Measurements from ENCODE around the gene EPHA8. TPM values are rescaled to one million over a fixed set of nuclear protein-coding genes. Genes with fewer than 3 reads are reported as not detected.

Gene EPHA8
- total and polyA plus RNA-seq, 2 donors (not counting 1 experiment from before 2014, with no cell fraction given) = not detected

DNA sequence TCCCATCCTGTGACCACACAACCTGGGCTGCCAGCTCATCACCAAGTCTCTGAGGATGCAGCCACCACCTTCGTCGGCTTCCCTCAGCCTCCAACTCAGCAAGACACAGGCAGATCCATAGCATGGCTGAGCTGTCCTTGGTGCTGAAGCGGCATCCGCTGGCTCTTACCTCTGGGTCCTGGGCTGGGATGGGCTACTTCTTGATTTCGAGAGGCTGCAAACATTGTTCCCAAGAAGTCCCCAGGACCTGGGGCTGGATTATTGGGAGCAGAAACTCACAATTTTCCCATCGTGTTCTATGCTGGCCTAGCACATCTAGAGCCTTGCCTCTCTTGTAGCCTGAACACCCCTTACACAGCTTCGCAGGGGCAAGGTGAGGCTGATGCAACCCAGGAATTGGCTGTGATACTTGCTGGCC is 48.2 kb downstream of the EPHA8 start:
- ChIA-PET CTCF (no interaction called here), POLR2A (no interaction called here)
- no peaks in the 10 kb centered on the region for H3K79me2 ChIP-seq (ENCODE audit: control insufficient read depth, insufficient read depth, low read length)
- H3K4me2 ChIP-seq (replicated peaks; ENCODE audit: low read depth, low read length, poor library complexity, severe bottlenecking) = no peak overlapping the region
- H3K4me1 ChIP-seq (ENCODE audit: control insufficient read depth in 2 of 2, insufficient read depth in 2 of 2, low read length in 2 of 2) = no peaks in the 10 kb centered on the region
- peaks cover 0 to 10% (median 0%) of the 10 kb centered on the region in 4 experiments for H3K27me3 ChIP-seq (replicated peaks in 1 of 4; ENCODE audit: control extremely low read depth in 1 of 4, control insufficient read depth in 3 of 4, insufficient read depth in 4 of 4, low read length in 3 of 4)
- WGBS (ENCODE audit: insufficient coverage) = 15% methylated on average over 6 of the region's 7 CpGs
- Mint-ChIP-seq H3K4me3 (no peak overlapping the region), H3K4me1 (no peaks in the 10 kb centered on the region), H3K9me3 (ENCODE audit: insufficient read depth) (no peaks in the 10 kb centered on the region), H3K27ac (no peak overlapping the region), H3K27me3 (peaks cover 56% of the 10 kb centered on the region)
- no peak overlapping the region for H3K9ac ChIP-seq (ENCODE audit: low read length)
- DNase-seq (no peak), ATAC-seq (ENCODE audit: low read depth) (no peak)
- no peak overlapping the region for H3K27ac ChIP-seq (ENCODE audit: low read length in 2 of 2)
- no peaks in the 10 kb centered on the region for H3K36me3 ChIP-seq (replicated peaks in 1 of 2; ENCODE audit: control extremely low read depth in 1 of 2, control insufficient read depth in 1 of 2, extremely low read depth in 1 of 2, insufficient read depth in 2 of 2, low read length in 1 of 2)
- H3K9me3 ChIP-seq (ENCODE audit: control extremely low read depth in 1 of 3, control insufficient read depth in 2 of 3, insufficient read depth in 1 of 3, low read length in 2 of 3) = peaks cover 0 to 5% (median 0%) of the 10 kb centered on the region in 3 donors
- no peak overlapping the region for H2AFZ ChIP-seq (ENCODE audit: insufficient read depth, low read depth, low read length, poor library complexity, severe bottlenecking)
- H3K4me3 ChIP-seq (ENCODE audit: control extremely low read depth in 1 of 5, extremely low read depth in 1 of 5, insufficient read depth in 1 of 5, low read depth in 2 of 5, low read length in 4 of 5) = no peak overlapping the region
- H4K20me1 ChIP-seq (ENCODE audit: control insufficient read depth, insufficient read depth, low read length, poor library complexity, severe bottlenecking) = no peaks in the 10 kb centered on the region
- intact Hi-C loops (cut with micrococcal nuclease) = no loop called here
- TF ChIP-seq, protein P1, sequence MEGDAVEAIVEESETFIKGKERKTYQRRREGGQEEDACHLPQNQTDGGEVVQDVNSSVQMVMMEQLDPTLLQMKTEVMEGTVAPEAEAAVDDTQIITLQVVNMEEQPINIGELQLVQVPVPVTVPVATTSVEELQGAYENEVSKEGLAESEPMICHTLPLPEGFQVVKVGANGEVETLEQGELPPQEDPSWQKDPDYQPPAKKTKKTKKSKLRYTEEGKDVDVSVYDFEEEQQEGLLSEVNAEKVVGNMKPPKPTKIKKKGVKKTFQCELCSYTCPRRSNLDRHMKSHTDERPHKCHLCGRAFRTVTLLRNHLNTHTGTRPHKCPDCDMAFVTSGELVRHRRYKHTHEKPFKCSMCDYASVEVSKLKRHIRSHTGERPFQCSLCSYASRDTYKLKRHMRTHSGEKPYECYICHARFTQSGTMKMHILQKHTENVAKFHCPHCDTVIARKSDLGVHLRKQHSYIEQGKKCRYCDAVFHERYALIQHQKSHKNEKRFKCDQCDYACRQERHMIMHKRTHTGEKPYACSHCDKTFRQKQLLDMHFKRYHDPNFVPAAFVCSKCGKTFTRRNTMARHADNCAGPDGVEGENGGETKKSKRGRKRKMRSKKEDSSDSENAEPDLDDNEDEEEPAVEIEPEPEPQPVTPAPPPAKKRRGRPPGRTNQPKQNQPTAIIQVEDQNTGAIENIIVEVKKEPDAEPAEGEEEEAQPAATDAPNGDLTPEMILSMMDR (IDR thresholded peaks at IDR 0.05) = no peak
- TF ChIP-seq EZH2 (IDR thresholded peaks at IDR 0.05; ENCODE audit: borderline replicate concordance, insufficient read depth, low read depth, low read length, poor library complexity, severe bottlenecking) = no peak

- no peaks in the 10 kb centered on the region for H3K79me2 ChIP-seq (ENCODE audit: control insufficient read depth, insufficient read depth, low read length)
- intact Hi-C loops (cut with micrococcal nuclease) = no loop called here
- H3K27ac ChIP-seq (ENCODE audit: low read length in 2 of 2) = no peak overlapping the region
- H3K4me3 Mint-ChIP-seq = no peak overlapping the region
- no peak overlapping the region for H2AFZ ChIP-seq (ENCODE audit: insufficient read depth, low read depth, low read length, poor library complexity, severe bottlenecking)
- H3K4me2 ChIP-seq (replicated peaks; ENCODE audit: low read depth, low read length, poor library complexity, severe bottlenecking) = no peak overlapping the region
- no peaks in the 10 kb centered on the region for H3K4me1 ChIP-seq (ENCODE audit: control insufficient read depth in 2 of 2, insufficient read depth in 2 of 2, low read length in 2 of 2)
- DNase-seq = no peak
- 43% methylated on average over 7 of the region's 12 CpGs for WGBS (ENCODE audit: insufficient coverage)
- no peaks in the 10 kb centered on the region for H3K4me1 Mint-ChIP-seq
- H3K9me3 ChIP-seq (ENCODE audit: control extremely low read depth in 1 of 3, control insufficient read depth in 2 of 3, insufficient read depth in 1 of 3, low read length in 2 of 3) = peaks cover 0 to 5% (median 0%) of the 10 kb centered on the region in 3 donors
- TF ChIP-seq, protein P1 (IDR thresholded peaks at IDR 0.05) = no peak
- TF ChIP-seq EZH2 (IDR thresholded peaks at IDR 0.05; ENCODE audit: borderline replicate concordance, insufficient read depth, low read depth, low read length, poor library complexity, severe bottlenecking) = no peak
- ChIA-PET CTCF (no interaction called here), POLR2A (no interaction called here)
- H3K27ac Mint-ChIP-seq = no peak overlapping the region
- H3K27me3 ChIP-seq (replicated peaks in 1 of 4; ENCODE audit: control extremely low read depth in 1 of 4, control insufficient read depth in 3 of 4, insufficient read depth in 4 of 4, low read length in 3 of 4) = peaks cover 0 to 14% (median 0%) of the 10 kb centered on the region in 4 experiments
- no peaks in the 10 kb centered on the region for H3K36me3 ChIP-seq (replicated peaks in 1 of 2; ENCODE audit: control extremely low read depth in 1 of 2, control insufficient read depth in 1 of 2, extremely low read depth in 1 of 2, insufficient read depth in 2 of 2, low read length in 1 of 2)
- peaks cover 55% of the 10 kb centered on the region for H3K27me3 Mint-ChIP-seq
- no peaks in the 10 kb centered on the region for H4K20me1 ChIP-seq (ENCODE audit: control insufficient read depth, insufficient read depth, low read length, poor library complexity, severe bottlenecking)
- ATAC-seq (ENCODE audit: low read depth) = no peak
- H3K4me3 ChIP-seq (ENCODE audit: control extremely low read depth in 1 of 5, extremely low read depth in 1 of 5, insufficient read depth in 1 of 5, low read depth in 2 of 5, low read length in 4 of 5) = no peak overlapping the region
- H3K9me3 Mint-ChIP-seq (ENCODE audit: insufficient read depth) = no peaks in the 10 kb centered on the region
- H3K9ac ChIP-seq (ENCODE audit: low read length) = no peak overlapping the region
These were observed 49.6 kb downstream of the EPHA8 start for GRCh38 chr1:22612671-22613571.
